Measurements from ENCODE around the gene CNTNAP2. TPM values are rescaled to one million over a fixed set of nuclear protein-coding genes. Genes with fewer than 3 reads are reported as not detected.

Gene CNTNAP2
- total RNA-seq, 1 experiment from 2014 or later, result 64.5 TPM

- H3K36me3 Mint-ChIP-seq (ENCODE audit: insufficient read depth in 1 of 3, low read depth in 3 of 3), result no peaks in the 10 kb centered on the region
- peak; percentile 80 for DNase-seq
- H3K79me2 ChIP-seq (ENCODE audit: insufficient read depth, low read length), result no peaks in the 10 kb centered on the region
- H2BK5ac ChIP-seq (ENCODE audit: insufficient read length, low read length), result no peak overlapping the region
- no peak overlapping the region for H3K56ac ChIP-seq (ENCODE audit: insufficient read length, low read depth, low read length)
- no peaks in the 10 kb centered on the region for H3K23me2 ChIP-seq (ENCODE audit: insufficient read length, low read depth, low read length, poor library complexity, severe bottlenecking)
- H2BK20ac ChIP-seq (ENCODE audit: low read depth, low read length, poor library complexity, severe bottlenecking), result no peak overlapping the region
- no peak overlapping the region for H3K4me2 ChIP-seq (ENCODE audit: insufficient read depth, insufficient read length, low read length)
- no peaks in the 10 kb centered on the region for H3K27me3 ChIP-seq (ENCODE audit: insufficient read depth, low read length)
- no peak overlapping the region for H3K18ac ChIP-seq (ENCODE audit: insufficient read length, low read depth, low read length)
- H2BK15ac ChIP-seq (ENCODE audit: low read depth, low read length), result no peak overlapping the region
- H4K5ac ChIP-seq (ENCODE audit: insufficient read length, low read depth, low read length), result no peak overlapping the region
- no peaks in the 10 kb centered on the region; a peak in 1 of 5 replicates for H3K9me3 Mint-ChIP-seq
- no peak overlapping the region for H2AK5ac ChIP-seq (ENCODE audit: insufficient read length, low read length)
- H3K4me1 Mint-ChIP-seq, result peaks cover 4% of the 10 kb centered on the region in 2 experiments; a peak in 3 of 4 replicates
- no peaks in the 10 kb centered on the region for H4K20me1 ChIP-seq (ENCODE audit: control insufficient read depth, insufficient read depth, insufficient read length)
- no peaks in the 10 kb centered on the region for H3K4me1 ChIP-seq (ENCODE audit: insufficient read depth, low read length)
- H3K27me3 Mint-ChIP-seq (ENCODE audit: low read depth), result no peaks in the 10 kb centered on the region
- H3K27ac Mint-ChIP-seq, result peak overlapping the region in 1 of 3 experiments; percentile 13; a peak in 2 of 7 replicates
- H2BK12ac ChIP-seq (ENCODE audit: insufficient read length, low read depth, low read length), result no peak overlapping the region
- H3K27ac ChIP-seq (ENCODE audit: insufficient read length, low read depth, low read length), result no peak overlapping the region
- no peak overlapping the region for H3K4me3 Mint-ChIP-seq
- no peaks in the 10 kb centered on the region for H3K79me1 ChIP-seq (ENCODE audit: insufficient read depth, low read depth, low read length, poor library complexity, severe bottlenecking)
- H2BK120ac ChIP-seq (ENCODE audit: low read depth, low read length, poor library complexity, severe bottlenecking), result no peak overlapping the region
- peak overlapping the region; percentile 5 for H2AFZ ChIP-seq (ENCODE audit: low read length)
- no peak overlapping the region for H3K14ac ChIP-seq (ENCODE audit: insufficient read depth, low read length)
- WGBS (ENCODE audit: extremely low coverage, insufficient read length, low lambda C conversion rate), result no CpG with 5 or more reads among the region's 5 CpGs
- no peaks in the 10 kb centered on the region for H3K9me3 ChIP-seq (ENCODE audit: control insufficient read depth, low read depth, low read length)
- no peak overlapping the region for H4K8ac ChIP-seq (replicated peaks; ENCODE audit: insufficient read length, low read depth, low read length)
- H3K4ac ChIP-seq (ENCODE audit: low read depth, low read length), result no peak overlapping the region
- TF ChIP-seq CTCF (conservative IDR thresholded peaks at IDR 0.05), result peak; percentile 80
- no peak overlapping the region for H3T11ph ChIP-seq (ENCODE audit: low read length)
- H3K9ac ChIP-seq (ENCODE audit: extremely low read depth, insufficient read length, low read length), result no peak overlapping the region
- H4K91ac ChIP-seq (ENCODE audit: insufficient read length, low read depth, low read length), result no peak overlapping the region
- H3K23ac ChIP-seq (ENCODE audit: insufficient read length, low read depth, low read length), result no peak overlapping the region
Measured at GRCh38 chr7:146772601-146773000, 656.0 kb downstream of the CNTNAP2 start.
